Colonic mucosa (tissue), 4 donors: ENCODE data around the gene ADAM12. TPM values are rescaled to one million over a fixed set of nuclear protein-coding genes. Genes with fewer than 3 reads are reported as not detected.
A peak's percentile ranks its signal among the peaks of the same experiment; 100 is the strongest.

Experiments used
- DNase-seq: peaks from one replicate; pipeline ENCODE4 v3.0.0-alpha.2; 2020
- H3K27ac ChIP-seq: fragments of 200-600 bp; one replicate; pipeline ENCODE4 v1.8.0; 2021
- H3K27me3 ChIP-seq: fragments of 200-600 bp; one replicate; pipeline ENCODE4 v1.8.0; 2021
- H3K36me3 ChIP-seq: fragments of 200-600 bp; one replicate; pipeline ENCODE4 v1.8.0; 2021
- H3K4me1 ChIP-seq: fragments of 200-600 bp; one replicate; pipeline ENCODE4 v1.8.0; 2021; ENCODE audit warnings: mild to moderate bottlenecking
- H3K4me3 ChIP-seq: fragments of 200-600 bp; one replicate; pipeline ENCODE4 v1.8.0; 2021
- H3K9ac ChIP-seq, 2 donors: one replicate each; pipeline ENCODE4 v1.7.0; 2013; ENCODE audit warnings: control low read depth in 2 of 2, low read depth in 2 of 2, low read length in 2 of 2
- H3K9me3 ChIP-seq: fragments of 200-600 bp; one replicate; pipeline ENCODE4 v1.8.0; 2021
- CTCF ChIP-seq: fragments of 200-600 bp; IDR thresholded peaks from one replicate; pipeline ENCODE4 v1.8.0; 2022; ENCODE audit warnings: antibody characterized with exemption, mild to moderate bottlenecking
- intact Hi-C: fragments of 100-400 bp; cut with DNase I; formaldehyde crosslinking; loops from one replicate; pipeline ENCODE4 v1.14.1; 2022
- total RNA-seq, 2 donors: library from RNA; stranded (reverse); fragmentation: NEBNext Ultra II Directional in 1 of 2; extraction: Animal tissue kit (Norgen Biotek cat#: 25700) in 1 of 2; gene quantifications; one replicate each; pipeline ENCODE4 v1.2.1, GENCODE V29; 2021
- donor health status: healthy.
- donor health status: DM: no; HTN: no; CAD: no.
- donor health status: DM: no; HTN: no; CAD: no.

The ADAM12 gene
- total RNA-seq, 2 donors from 2014 or later: 0.30 to 0.64 TPM

GRCh38 chr10:126045861-126046260, 342.4 kb downstream of the ADAM12 start:
- H3K36me3 ChIP-seq: no peaks in the 10 kb centered on the region
- no peak overlapping the region for H3K9ac ChIP-seq
- no peak for DNase-seq
- H3K9me3 ChIP-seq: no peaks in the 10 kb centered on the region
- no peak overlapping the region for H3K4me3 ChIP-seq
- intact Hi-C loops: no loop called here
- no peaks in the 10 kb centered on the region for H3K27me3 ChIP-seq
- TF ChIP-seq CTCF: no peak
- H3K4me1 ChIP-seq: no peaks in the 10 kb centered on the region
- no peak overlapping the region for H3K27ac ChIP-seq

GRCh38 chr10:126043389-126043788, 344.9 kb downstream of the ADAM12 start:
- no peak overlapping the region for H3K4me3 ChIP-seq
- no peaks in the 10 kb centered on the region for H3K9me3 ChIP-seq
- H3K36me3 ChIP-seq: no peaks in the 10 kb centered on the region
- intact Hi-C loops: no loop called here
- no peak overlapping the region for H3K9ac ChIP-seq
- DNase-seq: no peak
- H3K4me1 ChIP-seq: no peaks in the 10 kb centered on the region
- no peaks in the 10 kb centered on the region for H3K27me3 ChIP-seq
- TF ChIP-seq CTCF: no peak
- H3K27ac ChIP-seq: no peak overlapping the region

- H3K4me3 ChIP-seq: no peak overlapping the region
- TF ChIP-seq CTCF: no peak
- no peak overlapping the region for H3K27ac ChIP-seq
- no peak for DNase-seq
- H3K36me3 ChIP-seq: no peaks in the 10 kb centered on the region
- H3K9me3 ChIP-seq: no peaks in the 10 kb centered on the region
- no peak overlapping the region for H3K9ac ChIP-seq
- no peaks in the 10 kb centered on the region for H3K4me1 ChIP-seq
- H3K27me3 ChIP-seq: no peaks in the 10 kb centered on the region
- intact Hi-C loops: no loop called here
Measured at GRCh38 chr10:126042906-126043305, 345.4 kb downstream of the ADAM12 start.

GRCh38 chr10:126042354-126042753, 345.9 kb downstream of the ADAM12 start:
- H3K4me3 ChIP-seq: no peak overlapping the region
- no peaks in the 10 kb centered on the region for H3K27me3 ChIP-seq
- no peaks in the 10 kb centered on the region for H3K36me3 ChIP-seq
- H3K27ac ChIP-seq: no peak overlapping the region
- DNase-seq: no peak
- TF ChIP-seq CTCF: no peak
- intact Hi-C loops: no loop called here
- no peaks in the 10 kb centered on the region for H3K9me3 ChIP-seq
- H3K4me1 ChIP-seq: no peaks in the 10 kb centered on the region
- H3K9ac ChIP-seq: no peak overlapping the region

GRCh38 chr10:126041804-126042231, 346.5 kb downstream of the ADAM12 start:
- H3K4me1 ChIP-seq: no peaks in the 10 kb centered on the region
- no peak overlapping the region for H3K4me3 ChIP-seq
- DNase-seq: peak; percentile 61
- no peaks in the 10 kb centered on the region for H3K27me3 ChIP-seq
- intact Hi-C loops: no loop called here
- H3K9me3 ChIP-seq: no peaks in the 10 kb centered on the region
- no peak overlapping the region for H3K27ac ChIP-seq
- no peak for TF ChIP-seq CTCF
- H3K9ac ChIP-seq: no peak overlapping the region
- H3K36me3 ChIP-seq: no peaks in the 10 kb centered on the region

GRCh38 chr10:126041117-126041516, 347.2 kb downstream of the ADAM12 start:
- Histone ChIP-seq H3K27ac (no peak overlapping the region), H3K4me3 (no peak overlapping the region), H3K27me3 (no peaks in the 10 kb centered on the region), H3K9me3 (no peaks in the 10 kb centered on the region), H3K9ac (no peak overlapping the region), H3K36me3 (no peaks in the 10 kb centered on the region), H3K4me1 (no peaks in the 10 kb centered on the region)
- no peak for TF ChIP-seq CTCF
- intact Hi-C loops: no loop called here
- no peak for DNase-seq
